Measurements from ENCODE around the gene ACO2. TPM values are rescaled to one million over a fixed set of nuclear protein-coding genes. Genes with fewer than 3 reads are reported as not detected.

Gene ACO2
- total and polyA plus RNA-seq, 2 of the 13 experiments (the other 11 are each of a cell fraction or from before 2014, with no cell fraction given): 19.2 to 45.6 TPM

GRCh38 chr22:41446639-41447434 is 22.1 kb upstream of the ACO2 start, which contains the start of gene TOB2 (continued):
- TF ChIP-seq ZNF772 (CRISPR knock-in tag; IDR thresholded peaks at IDR 0.05) (peak; percentile 98), ZNF777 (CRISPR knock-in tag; IDR thresholded peaks at IDR 0.05) (peak; percentile 74), TEAD3 (CRISPR knock-in tag; optimal IDR thresholded peaks at IDR 0.05; ENCODE audit: borderline replicate concordance) (peak; percentile 83), THAP9 (CRISPR knock-in tag; IDR thresholded peaks at IDR 0.05; ENCODE audit: borderline replicate concordance) (peak; percentile 71; the same call in 1 of the 2 replicates), MYNN (CRISPR knock-in tag; IDR thresholded peaks at IDR 0.05; ENCODE audit: low read depth) (no peak; the same call in 1 of the 2 replicates), ZC3H4 (CRISPR knock-in tag; IDR thresholded peaks at IDR 0.05; ENCODE audit: borderline replicate concordance) (peak; percentile 98), ZNF121 (CRISPR knock-in tag; IDR thresholded peaks at IDR 0.05) (peak; percentile 61), TBP (CRISPR knock-in tag; IDR thresholded peaks at IDR 0.05) (peak; percentile 66; the same call in 1 of the 2 replicates), ZNF556 (CRISPR knock-in tag; IDR thresholded peaks at IDR 0.05; ENCODE audit: borderline replicate concordance) (peak; percentile 97), NFIC (IDR thresholded peaks at IDR 0.05; ENCODE audit: low read length) (no peak; the same call in 1 of the 2 replicates), KAT2B (IDR thresholded peaks at IDR 0.05; ENCODE audit: borderline replicate concordance, low read depth, low read length) (peak; percentile 48; the same call in 1 of the 2 replicates), ZSCAN22 (CRISPR knock-in tag; IDR thresholded peaks at IDR 0.05) (no peak), HES4 (CRISPR knock-in tag; IDR thresholded peaks at IDR 0.05; ENCODE audit: borderline replicate concordance) (0 out of 2 replicates have a peak, but pooled peaks have one; percentile 84), SMARCE1 (IDR thresholded peaks at IDR 0.05; ENCODE audit: borderline replicate concordance) (no peak), ADNP (CRISPR knock-in tag; IDR thresholded peaks at IDR 0.05) (peak; percentile 24; the same call in 1 of the 2 replicates), ZNF740 (CRISPR knock-in tag; IDR thresholded peaks at IDR 0.05) (peak; percentile 85; the same call in 1 of the 2 replicates), KDM6A (CRISPR knock-in tag; IDR thresholded peaks at IDR 0.05; ENCODE audit: low read depth) (0 out of 2 replicates have a peak, but pooled peaks have one; percentile 31), RARA (CRISPR knock-in tag; IDR thresholded peaks at IDR 0.05) (peak; percentile 82), RFXANK (CRISPR knock-in tag; IDR thresholded peaks at IDR 0.05) (peak; percentile 93), THYN1 (CRISPR knock-in tag; IDR thresholded peaks at IDR 0.05; ENCODE audit: borderline replicate concordance, low read depth) (no peak), FOSL2 (CRISPR knock-in tag; IDR thresholded peaks at IDR 0.05) (peak; percentile 80), AKNA (CRISPR knock-in tag; IDR thresholded peaks at IDR 0.05; ENCODE audit: borderline replicate concordance) (peak; percentile 86; the same call in 1 of the 2 replicates), ZNF205 (CRISPR knock-in tag; IDR thresholded peaks at IDR 0.05) (peak; percentile 93)

All from HepG2 (cell line).